Breast epithelium (tissue), 3 donors: ENCODE measurements around the gene NR3C1.

ENCODE experiments used
- POLR2A ChIP-seq: fragments of 450-650 bp; IDR thresholded peaks from one replicate; pipeline ENCODE4 v1.6.1; 2016; ENCODE audit warnings: antibody characterized with exemption, mild to moderate bottlenecking, moderate library complexity
- POLR2AphosphoS5 ChIP-seq, 3 donors: sonication (generic); formaldehyde crosslinking; IDR thresholded peaks; one replicate each; pipeline ENCODE4 v1.6.1; 2017; ENCODE audit warnings: antibody characterized with exemption in 3 of 3
- TF ChIP-seq, protein P1 (sequence below), 3 donors: fragments of 450-650 bp; IDR thresholded peaks; one replicate each; pipeline ENCODE4 v1.5.1; 2016 to 2017; ENCODE audit warnings: antibody characterized with exemption in 3 of 3, mild to moderate bottlenecking in 3 of 3, moderate library complexity in 3 of 3

DNA sequence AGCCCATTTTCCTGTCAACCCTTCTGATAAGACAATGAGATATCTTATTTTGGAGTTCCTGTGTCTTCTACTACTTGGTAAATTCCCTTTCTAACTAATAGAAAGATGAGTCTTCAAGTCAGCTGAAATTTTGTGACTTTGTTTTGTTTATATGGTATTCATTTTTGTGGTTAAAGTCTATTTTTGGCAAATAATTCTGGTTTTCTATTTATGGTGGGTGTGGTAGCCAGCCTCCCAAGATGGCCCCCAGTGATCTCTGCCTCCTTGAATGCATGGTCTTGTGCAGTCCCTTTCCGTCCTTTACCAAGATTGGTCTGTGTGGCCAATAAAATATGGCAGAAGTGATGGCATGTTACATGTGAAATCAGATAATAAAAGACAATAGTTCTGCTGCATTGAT is 91.5 kb downstream of the NR3C1 start:
- TF ChIP-seq, protein P1, sequence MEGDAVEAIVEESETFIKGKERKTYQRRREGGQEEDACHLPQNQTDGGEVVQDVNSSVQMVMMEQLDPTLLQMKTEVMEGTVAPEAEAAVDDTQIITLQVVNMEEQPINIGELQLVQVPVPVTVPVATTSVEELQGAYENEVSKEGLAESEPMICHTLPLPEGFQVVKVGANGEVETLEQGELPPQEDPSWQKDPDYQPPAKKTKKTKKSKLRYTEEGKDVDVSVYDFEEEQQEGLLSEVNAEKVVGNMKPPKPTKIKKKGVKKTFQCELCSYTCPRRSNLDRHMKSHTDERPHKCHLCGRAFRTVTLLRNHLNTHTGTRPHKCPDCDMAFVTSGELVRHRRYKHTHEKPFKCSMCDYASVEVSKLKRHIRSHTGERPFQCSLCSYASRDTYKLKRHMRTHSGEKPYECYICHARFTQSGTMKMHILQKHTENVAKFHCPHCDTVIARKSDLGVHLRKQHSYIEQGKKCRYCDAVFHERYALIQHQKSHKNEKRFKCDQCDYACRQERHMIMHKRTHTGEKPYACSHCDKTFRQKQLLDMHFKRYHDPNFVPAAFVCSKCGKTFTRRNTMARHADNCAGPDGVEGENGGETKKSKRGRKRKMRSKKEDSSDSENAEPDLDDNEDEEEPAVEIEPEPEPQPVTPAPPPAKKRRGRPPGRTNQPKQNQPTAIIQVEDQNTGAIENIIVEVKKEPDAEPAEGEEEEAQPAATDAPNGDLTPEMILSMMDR (IDR thresholded peaks at IDR 0.05), result no peak
- no peak for TF ChIP-seq POLR2A
- no peak for TF ChIP-seq POLR2AphosphoS5 (IDR thresholded peaks at IDR 0.05)
